Esophagus muscularis mucosa (tissue), 4 donors: ENCODE measurements around the gene MLKL. TPM values are rescaled to one million over a fixed set of nuclear protein-coding genes. Genes with fewer than 3 reads are reported as not detected.
"Not testable (repeated sequence)": the region's sequence is repeated elsewhere in the genome, so short reads cannot be mapped to it uniquely, and the experiment has no call there.

Experiments used
- DNase-seq: peaks from one replicate; pipeline ENCODE4 v3.0.0-alpha.2; 2017; ENCODE audit errors: extremely low spot score
- H3K27ac ChIP-seq, 4 donors: fragments of 200-600 bp; sonication (generic); replicated peaks in 1 of 4; 1 replicate in 3 of 4; 2 replicates in 1 of 4; pipeline ENCODE4 v1.5.1; 2016 to 2019; ENCODE audit warnings: mild to moderate bottlenecking in 1 of 4
- H3K27me3 ChIP-seq, 4 donors: fragments of 200-600 bp; sonication (generic); one replicate each; pipeline versions ENCODE4 v1.5.1 to v1.6.0; 2016 to 2019
- H3K36me3 ChIP-seq, 4 donors: fragments of 200-600 bp; sonication (generic); one replicate each; pipeline ENCODE4 v1.5.1; 2016 to 2019
- H3K4me1 ChIP-seq, 4 donors: fragments of 200-600 bp; sonication (generic); one replicate each; pipeline ENCODE4 v1.5.1; 2016 to 2019
- H3K4me3 ChIP-seq, 4 donors: fragments of 200-600 bp; sonication (generic); 1 replicate in 2 of 4; 2 replicates in 2 of 4; pipeline ENCODE4 v1.5.1; 2016 to 2019; ENCODE audit warnings: mild to moderate bottlenecking in 4 of 4, moderate library complexity in 1 of 4
- H3K9me3 ChIP-seq, 4 donors: fragments of 200-600 bp; sonication (generic); 1 replicate in 3 of 4; 2 replicates in 1 of 4; pipeline ENCODE4 v1.5.1; 2016 to 2019
- CTCF ChIP-seq, 3 experiments: fragments of 200-600 bp in 2 of 3; fragments of 450-650 bp in 1 of 3; sonication (generic) in 2 of 3; IDR thresholded peaks; one replicate each; pipeline ENCODE4 v1.5.1; 2017 to 2019; ENCODE audit warnings: antibody characterized with exemption in 3 of 3, mild to moderate bottlenecking in 2 of 3, moderate library complexity in 1 of 3
- EP300 ChIP-seq: sonication (generic); formaldehyde crosslinking; IDR thresholded peaks from one replicate; pipeline ENCODE4 v1.6.1; 2017; ENCODE audit warnings: antibody characterized with exemption
- POLR2A ChIP-seq: fragments of 450-650 bp; IDR thresholded peaks from one replicate; pipeline ENCODE4 v1.6.1; 2017; ENCODE audit warnings: antibody characterized with exemption, moderate library complexity, mild to moderate bottlenecking, low read depth
- POLR2AphosphoS5 ChIP-seq, 2 donors: sonication (generic); formaldehyde crosslinking; IDR thresholded peaks; one replicate each; pipeline ENCODE4 v1.6.1; 2017; ENCODE audit warnings: antibody characterized with exemption in 2 of 2
- WGBS: methylation state at CpG from one replicate; pipeline ENCODE4 v1.1.5; 2018; 5-methylcytosine and 5-hydroxymethylcytosine counted together
- intact Hi-C: fragments of 100-400 bp; cut with DNase I; formaldehyde crosslinking; loops from one replicate; pipeline ENCODE4 v1.15.1; 2023
- total RNA-seq, 4 donors: library from RNA; depleted of rRNA; stranded (reverse); fragments of >200 nt; gene quantifications; one replicate each; pipeline versions ENCODE4 v1.1.0 to v1.2.1, GENCODE V29; 2016

MLKL gene
- total RNA-seq, 4 donors from 2014 or later, result 5.8 to 19.9 (median 7.3) TPM

- no peak for DNase-seq
- no peak for TF ChIP-seq CTCF (IDR thresholded peaks at IDR 0.05)
- TF ChIP-seq POLR2A, result no peak
- no peak for TF ChIP-seq EP300
- H3K27me3 ChIP-seq, result no peaks in the 10 kb centered on the region
- intact Hi-C loops, result no loop called here
- no peak overlapping the region for H3K4me3 ChIP-seq
- no peaks in the 10 kb centered on the region for H3K9me3 ChIP-seq
- no peaks in the 10 kb centered on the region for H3K4me1 ChIP-seq
- 85% methylated on average over 3 of the region's 4 CpGs for WGBS
- peaks cover 0 to 97% (median 40%) of the 10 kb centered on the region in 4 donors for H3K36me3 ChIP-seq
- no peak overlapping the region for H3K27ac ChIP-seq
Observed at GRCh38 chr16:74677868-74678267, 22.8 kb downstream of the MLKL start.

GRCh38 chr16:74673876-74674275, 26.8 kb downstream of the MLKL start:
- Histone ChIP-seq H3K36me3 (peaks cover 0 to 74% (median 25%) of the 10 kb centered on the region in 4 donors), H3K9me3 (no peaks in the 10 kb centered on the region), H3K27ac (no peak overlapping the region), H3K4me1 (no peaks in the 10 kb centered on the region), H3K27me3 (no peaks in the 10 kb centered on the region), H3K4me3 (no peak overlapping the region)
- no peak for TF ChIP-seq POLR2AphosphoS5 (IDR thresholded peaks at IDR 0.05)
- WGBS, result 84% methylated on average over 3 of the region's 3 CpGs
- no peak for DNase-seq
- intact Hi-C loops, result no loop called here

- Histone ChIP-seq H3K36me3 (peaks cover 0 to 34% (median 18%) of the 10 kb centered on the region in 4 donors), H3K4me1 (peaks cover 11 to 30% (median 22%) of the 10 kb centered on the region in 4 donors)
- 98% methylated on average over 10 of the region's 10 CpGs for WGBS
- H3K4me3 ChIP-seq, H3K27ac ChIP-seq, H3K9me3 ChIP-seq, intact Hi-C loops, DNase-seq, H3K27me3 ChIP-seq: not testable (repeated sequence)
Observed at GRCh38 chr16:74668877-74669276, 31.8 kb downstream of the MLKL start.

DNA sequence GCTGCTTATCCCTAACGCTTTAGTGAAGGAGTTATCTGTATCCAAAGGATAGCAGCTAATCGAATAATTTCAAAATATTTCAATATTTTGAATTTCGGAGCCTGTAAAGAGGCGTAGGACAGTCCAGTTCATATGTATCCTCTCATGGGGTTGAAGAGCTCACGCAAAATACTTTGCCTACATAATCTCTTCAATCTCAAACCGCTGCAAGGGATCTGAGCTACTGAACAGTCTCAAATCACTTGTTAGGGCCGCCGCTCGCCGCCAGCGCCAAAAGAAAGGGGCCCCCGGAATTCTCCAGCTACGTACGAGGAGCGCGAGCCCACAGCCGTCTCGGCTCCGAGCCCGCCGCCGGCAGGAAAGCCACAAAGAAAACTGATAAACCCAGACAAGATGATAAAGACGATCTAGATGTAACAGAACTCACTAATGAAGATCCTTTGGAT, 33.4 kb downstream of the MLKL start:
- Histone ChIP-seq H3K4me1 (peaks cover 11 to 34% (median 22%) of the 10 kb centered on the region in 4 donors), H3K9me3 (no peaks in the 10 kb centered on the region), H3K36me3 (peaks cover 0 to 34% (median 28%) of the 10 kb centered on the region in 4 donors), H3K27ac (peak overlapping the region; percentile 52 to 69 (median 59)), H3K4me3 (peak overlapping the region; percentile 72 to 97 (median 86)), H3K27me3 (no peaks in the 10 kb centered on the region)
- WGBS, result under 1% methylated on average over 23 of the region's 23 CpGs
- intact Hi-C loops, result no loop called here
- no peak for DNase-seq
- TF ChIP-seq CTCF (IDR thresholded peaks at IDR 0.05) (no peak), POLR2AphosphoS5 (IDR thresholded peaks at IDR 0.05) (no peak), POLR2A (no peak), EP300 (no peak)

- Histone ChIP-seq H3K4me1 (peaks cover 11 to 34% (median 22%) of the 10 kb centered on the region in 4 donors), H3K4me3 (peak within 1 kb of the TSS; percentile 72 to 97 (median 86)), H3K9me3 (no peaks in the 10 kb centered on the region), H3K36me3 (peaks cover 0 to 29% (median 27%) of the 10 kb centered on the region in 4 donors), H3K27me3 (no peaks in the 10 kb centered on the region), H3K27ac (peak within 1 kb of the TSS; percentile 69 to 84 (median 76))
- intact Hi-C loops, result no loop called here
- TF ChIP-seq CTCF (IDR thresholded peaks at IDR 0.05) (no peak), POLR2AphosphoS5 (IDR thresholded peaks at IDR 0.05) (peak; percentile 68 to 85)
- peak; percentile 99 for DNase-seq
- 1% methylated on average over 21 of the region's 63 CpGs for WGBS
Observed at GRCh38 chr16:74666425-74667254, 34.0 kb downstream of the MLKL start, which contains the start of gene RFWD3. Gene RFWD3 (minus strand): TSS chr16:74666877. CDS start chr16:74661449, 5,428 bp downstream.
